Measurements from ENCODE around the gene FOXP3.

DNA sequence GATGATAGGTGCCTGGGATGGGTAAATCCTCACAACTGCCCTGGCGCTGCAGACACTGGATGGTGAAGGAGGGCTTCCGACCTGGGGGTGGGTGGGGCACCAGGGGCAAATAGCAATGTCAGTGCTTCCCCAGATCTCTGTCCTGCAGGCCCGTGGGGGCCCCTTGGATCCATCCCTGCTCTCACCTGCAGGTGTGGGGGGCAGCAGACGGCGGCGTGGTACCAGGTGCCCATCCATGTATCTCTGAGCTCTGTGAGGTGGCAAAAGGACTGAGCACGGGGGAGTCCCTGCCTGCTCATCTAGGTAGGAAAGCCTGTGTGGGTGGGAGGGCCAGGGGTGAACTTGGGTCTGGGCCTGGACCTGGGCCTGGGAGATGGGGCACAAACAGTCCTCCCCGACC is 58.0 kb downstream of the FOXP3 start:
- TF ChIP-seq EP300 (IDR thresholded peaks at IDR 0.05; ENCODE audit: low read depth) (no peak), POLR2A (IDR thresholded peaks at IDR 0.05) (no peak), CTCF (IDR thresholded peaks at IDR 0.05) (no peak), POLR2AphosphoS5 (IDR thresholded peaks at IDR 0.05) (no peak)

Data from transverse colon (tissue), 4 donors.